ENCODE data around the gene WWOX. TPM values are rescaled to one million over a fixed set of nuclear protein-coding genes. Genes with fewer than 3 reads are reported as not detected.

Gene WWOX
- total and polyA plus RNA-seq, 2 of the 8 experiments (the other 6 are each of a cell fraction or from before 2014, with no cell fraction given): 5.4 to 16.7 TPM

DNA sequence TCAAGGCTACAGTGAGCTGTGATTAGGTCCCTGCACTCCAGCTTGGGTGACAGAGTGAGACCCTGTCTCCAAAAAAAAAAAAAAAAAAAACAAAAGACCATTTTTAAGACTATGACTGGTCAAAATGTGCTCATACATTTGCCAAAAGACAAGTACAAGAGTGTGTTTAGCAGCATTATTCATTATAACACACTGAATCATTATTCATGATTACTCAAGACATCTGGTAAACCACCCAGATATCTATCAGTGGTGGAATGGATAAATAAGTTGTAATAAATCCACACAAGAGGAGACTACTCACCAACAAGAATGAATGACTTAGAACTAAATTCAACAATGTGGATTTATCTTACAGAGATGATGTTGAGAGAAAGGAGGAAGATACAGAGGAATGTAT, 784.8 kb downstream of the WWOX start:
- Histone ChIP-seq H3K56ac (replicated peaks; ENCODE audit: insufficient read length, low read depth, low read length) (no peak overlapping the region), H3K27me3 (replicated peaks in 1 of 4; ENCODE audit: control insufficient read depth in 3 of 4, extremely low read depth in 1 of 4, insufficient read depth in 3 of 4, low read length in 3 of 4) (no peaks in the 10 kb centered on the region), H2AFZ (ENCODE audit: low read length) (no peak overlapping the region), H4K91ac (replicated peaks; ENCODE audit: insufficient read length, low read length) (no peak overlapping the region), H2BK5ac (ENCODE audit: low read depth, low read length) (no peak overlapping the region), H3K18ac (ENCODE audit: extremely low read depth, low read length) (no peak overlapping the region), H3K27ac (ENCODE audit: low read depth, low read length) (no peak overlapping the region), H2BK15ac (ENCODE audit: low read length) (no peak overlapping the region), H2BK12ac (ENCODE audit: low read depth, low read length) (no peak overlapping the region), H2BK20ac (ENCODE audit: low read length) (no peak overlapping the region), H3K9ac (replicated peaks in 1 of 4; ENCODE audit: extremely low read depth in 1 of 4, low read depth in 3 of 4, low read length in 3 of 4) (no peak overlapping the region), H2AK5ac (ENCODE audit: low read depth, low read length) (no peak overlapping the region), H3K9me3 (ENCODE audit: insufficient read depth in 2 of 2, low read depth in 1 of 2, low read length in 1 of 2) (no peaks in the 10 kb centered on the region), H3K4me2 (ENCODE audit: insufficient read depth in 1 of 2, low read depth in 2 of 2, low read length in 2 of 2) (no peak overlapping the region), H2BK120ac (replicated peaks; ENCODE audit: low read depth, low read length) (no peak overlapping the region), H3K4ac (replicated peaks; ENCODE audit: insufficient read length, low read depth, low read length) (no peak overlapping the region), H3K23me2 (ENCODE audit: low read depth, low read length) (no peaks in the 10 kb centered on the region; the same call in 1 of the 2 replicates), H3K23ac (ENCODE audit: insufficient read length) (no peak overlapping the region), H4K5ac (ENCODE audit: insufficient read length, low read depth, low read length) (no peak overlapping the region), H3K79me2 (ENCODE audit: control insufficient read depth in 1 of 2, insufficient read depth in 2 of 2, low read length in 2 of 2) (no peaks in the 10 kb centered on the region; a peak in 1 of 4 replicates), H3K4me1 (replicated peaks in 1 of 4; ENCODE audit: control insufficient read depth in 3 of 4, insufficient read depth in 4 of 4, low read length in 3 of 4) (peaks cover 0 to 4% (median 0%) of the 10 kb centered on the region in 4 experiments; a peak in 2 of 7 replicates), H3K4me3 (ENCODE audit: extremely low read depth in 1 of 4, insufficient read depth in 2 of 4, low read depth in 3 of 4, low read length in 4 of 4) (no peak overlapping the region), H3K36me3 (ENCODE audit: control insufficient read depth in 2 of 4, insufficient read depth in 4 of 4, low read length in 3 of 4) (no peaks in the 10 kb centered on the region), H4K8ac (ENCODE audit: extremely low read depth, insufficient read depth, low read length) (no peak overlapping the region), H3K79me1 (ENCODE audit: low read depth, low read length) (no peaks in the 10 kb centered on the region), H3K14ac (ENCODE audit: insufficient read length) (no peak overlapping the region), H4K20me1 (replicated peaks in 1 of 2; ENCODE audit: control insufficient read depth in 1 of 2, insufficient read depth in 2 of 2, low read length in 2 of 2) (no peaks in the 10 kb centered on the region)
- DNase-seq (ENCODE audit: low read depth in 1 of 2, low spot score in 2 of 2): no peak
- POLR2A ChIA-PET (ENCODE audit: partially characterized antibody): no interaction called here
- TF ChIP-seq MAFK (IDR thresholded peaks at IDR 0.05; ENCODE audit: low read depth, low read length): no peak
- TF ChIP-seq SIX5 (IDR thresholded peaks at IDR 0.05; ENCODE audit: low read depth, low read length): no peak
- no peak for TF ChIP-seq EZH2 (IDR thresholded peaks at IDR 0.05; ENCODE audit: low read depth, low read length, severe bottlenecking)
- no peak for TF ChIP-seq NRF1 (IDR thresholded peaks at IDR 0.05; ENCODE audit: low read depth, low read length)
- no peak for TF ChIP-seq TAF1 (IDR thresholded peaks at IDR 0.05; ENCODE audit: low read depth, low read length)
- TF ChIP-seq JUND (IDR thresholded peaks at IDR 0.05; ENCODE audit: low read length): no peak
- TF ChIP-seq, protein P1, sequence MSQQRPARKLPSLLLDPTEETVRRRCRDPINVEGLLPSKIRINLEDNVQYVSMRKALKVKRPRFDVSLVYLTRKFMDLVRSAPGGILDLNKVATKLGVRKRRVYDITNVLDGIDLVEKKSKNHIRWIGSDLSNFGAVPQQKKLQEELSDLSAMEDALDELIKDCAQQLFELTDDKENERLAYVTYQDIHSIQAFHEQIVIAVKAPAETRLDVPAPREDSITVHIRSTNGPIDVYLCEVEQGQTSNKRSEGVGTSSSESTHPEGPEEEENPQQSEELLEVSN (IDR thresholded peaks at IDR 0.05): no peak
- TF ChIP-seq SAP30 (IDR thresholded peaks at IDR 0.05; ENCODE audit: insufficient read depth, insufficient replicate concordance, low read length): no peak
- no peak for TF ChIP-seq KDM5A (IDR thresholded peaks at IDR 0.05; ENCODE audit: low read length)
- no peak for TF ChIP-seq TAF7 (optimal IDR thresholded peaks at IDR 0.05; ENCODE audit: borderline replicate concordance, low read depth, low read length)
- no peak for TF ChIP-seq YY1 (IDR thresholded peaks at IDR 0.05; ENCODE audit: low read depth, low read length)
- TF ChIP-seq EGR1 (IDR thresholded peaks at IDR 0.05; ENCODE audit: borderline replicate concordance, low read depth, low read length): no peak
- TF ChIP-seq KDM4A (IDR thresholded peaks at IDR 0.05; ENCODE audit: low read depth, low read length, severe bottlenecking): no peak
- no peak for TF ChIP-seq CHD1 (IDR thresholded peaks at IDR 0.05; ENCODE audit: low read depth, low read length)
- TF ChIP-seq JUN (IDR thresholded peaks at IDR 0.05; ENCODE audit: low read depth, low read length): no peak
- no peak for TF ChIP-seq SIRT6 (IDR thresholded peaks at IDR 0.05; ENCODE audit: low read length)
- CTCF ChIA-PET (ENCODE audit: partially characterized antibody): interaction anchor here (1.4 kb wide), 1 partner anchor 21 kb away, joined by 4 read pairs; no protein-coding TSS in a partner anchor
- no peak for FAIRE-seq

All from H1 (cell line).